Stomach smooth muscle (tissue), 2 donors: Measurements from ENCODE around the gene CHST3.
"Not testable (repeated sequence)": the region's sequence is repeated elsewhere in the genome, so short reads cannot be mapped to it uniquely, and the experiment has no call there.

Experiments
- H3K27ac ChIP-seq: one replicate; pipeline ENCODE4 v1.7.0; 2013; ENCODE audit warnings: mild to moderate bottlenecking, low read length, inconsistent platforms
- H3K27me3 ChIP-seq, 2 donors: one replicate each; pipeline ENCODE4 v1.7.0; 2013; ENCODE audit warnings: low read length in 2 of 2; ENCODE audit not compliant: insufficient read depth in 2 of 2, control insufficient read depth in 1 of 2
- H3K36me3 ChIP-seq, 2 donors: one replicate each; pipeline ENCODE4 v1.7.0; 2013; ENCODE audit warnings: low read length in 2 of 2; ENCODE audit not compliant: control insufficient read depth in 2 of 2, insufficient read depth in 2 of 2
- H3K4me1 ChIP-seq: one replicate; pipeline ENCODE4 v1.7.0; 2013; ENCODE audit warnings: low read length; ENCODE audit not compliant: control insufficient read depth, insufficient read depth
- H3K4me3 ChIP-seq, 2 donors: one replicate each; pipeline ENCODE4 v1.7.0; 2013; ENCODE audit warnings: low read length in 2 of 2
- H3K9ac ChIP-seq, 2 donors: one replicate each; pipeline ENCODE4 v1.7.0; 2013; ENCODE audit warnings: low read length in 2 of 2, mild to moderate bottlenecking in 1 of 2
- H3K9me3 ChIP-seq, 2 donors: one replicate each; pipeline ENCODE4 v1.7.0; 2013; ENCODE audit warnings: low read length in 2 of 2; ENCODE audit not compliant: control insufficient read depth in 2 of 2
- donor health status: healthy.
- donor health status: Pancreatic carcinoma.

Gene CHST3

GRCh38 chr10:71982269-71983178 lies 18.3 kb downstream of the CHST3 start:
- Histone ChIP-seq H3K27me3 (no peaks in the 10 kb centered on the region), H3K36me3 (no peaks in the 10 kb centered on the region), H3K4me1 (peaks cover 90% of the 10 kb centered on the region), H3K4me3 (peak overlapping the region in 1 of 2 donors; percentile 15), H3K9ac (peak overlapping the region; percentile 29 to 55), H3K27ac (peak overlapping the region; percentile 90), H3K9me3 (no peaks in the 10 kb centered on the region)

GRCh38 chr10:71984126-71984808 lies 20.1 kb downstream of the CHST3 start:
- no peak overlapping the region for H3K9ac ChIP-seq
- no peaks in the 10 kb centered on the region for H3K9me3 ChIP-seq
- no peaks in the 10 kb centered on the region for H3K36me3 ChIP-seq
- H3K4me3 ChIP-seq: peak overlapping the region in 1 of 2 donors; percentile 15
- peak overlapping the region; percentile 90 for H3K27ac ChIP-seq
- H3K4me1 ChIP-seq: peaks cover 77% of the 10 kb centered on the region
- no peaks in the 10 kb centered on the region for H3K27me3 ChIP-seq

- Histone ChIP-seq H3K9ac (peak overlapping the region in 1 of 2 donors; percentile 34), H3K36me3 (no peaks in the 10 kb centered on the region), H3K27ac (peak overlapping the region; percentile 90), H3K4me3 (peak overlapping the region; percentile 12 to 40), H3K9me3 (no peaks in the 10 kb centered on the region), H3K4me1 (peaks cover 74% of the 10 kb centered on the region), H3K27me3 (no peaks in the 10 kb centered on the region)
Observed at GRCh38 chr10:71984809-71985388, 20.7 kb downstream of the CHST3 start.

DNA sequence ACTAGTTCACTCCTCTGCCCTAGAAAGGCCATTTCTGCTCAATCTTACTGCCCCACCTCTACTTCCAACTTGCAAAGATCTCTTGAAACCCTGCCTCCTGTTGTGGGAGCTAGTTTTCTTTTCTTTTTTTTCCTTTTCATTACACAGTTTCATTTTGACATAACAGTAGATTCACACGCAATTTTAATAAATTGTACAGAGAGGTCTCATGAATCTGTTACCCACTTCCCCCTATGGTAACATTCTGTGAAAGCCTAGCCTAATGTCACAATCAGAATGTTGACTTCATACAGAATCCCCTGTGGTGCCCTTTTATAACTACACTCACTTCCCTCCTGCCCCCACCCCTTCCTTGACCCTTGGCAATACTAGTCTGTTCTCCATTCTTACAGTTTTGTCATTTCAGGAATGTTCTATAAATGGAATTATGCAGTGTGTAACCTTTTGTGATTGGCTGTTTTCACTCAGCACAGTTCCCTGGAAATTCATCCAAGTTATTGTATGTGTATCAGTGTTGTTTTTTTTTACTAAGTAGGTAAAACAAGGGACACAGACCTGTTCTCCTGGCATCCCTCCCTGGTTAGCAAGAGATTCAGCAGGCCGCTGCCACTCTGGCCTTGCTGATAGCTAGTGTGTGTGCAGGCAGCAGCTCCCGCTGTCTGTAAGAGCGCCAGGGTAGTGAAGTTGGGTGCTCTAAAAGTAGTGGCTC lies 21.5 kb downstream of the CHST3 start:
- H3K9ac ChIP-seq: peak overlapping the region; percentile 51 to 54
- H3K4me3 ChIP-seq: peak overlapping the region; percentile 12 to 47
- H3K4me1 ChIP-seq: peaks cover 66% of the 10 kb centered on the region

DNA sequence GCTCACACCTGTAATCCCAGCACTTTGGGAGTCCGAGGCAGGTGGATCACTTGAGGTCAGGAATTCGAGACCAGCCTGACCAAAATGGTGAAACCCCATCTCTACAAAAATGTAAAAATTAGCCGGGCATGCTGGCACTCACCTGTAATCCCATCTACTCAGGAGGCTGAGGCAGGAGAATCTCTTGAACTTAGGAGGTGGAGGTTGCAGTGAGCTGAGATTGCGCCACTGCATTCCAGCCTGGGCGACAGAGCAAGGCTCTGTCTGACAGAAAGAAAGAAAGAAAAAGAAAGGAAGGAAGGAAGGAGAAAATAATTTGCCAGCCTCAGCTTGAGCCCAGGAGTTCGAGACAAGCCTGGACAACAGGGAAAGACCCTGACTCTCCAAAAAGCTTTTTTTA lies 24.7 kb downstream of the CHST3 start:
- not testable (repeated sequence) for H3K4me3 ChIP-seq, H3K9ac ChIP-seq, H3K9me3 ChIP-seq, H3K27ac ChIP-seq, H3K27me3 ChIP-seq, H3K36me3 ChIP-seq
- H3K4me1 ChIP-seq: peaks cover 42% of the 10 kb centered on the region

More for the DNA sequence above, 21.5 kb downstream of the CHST3 start:
- Histone ChIP-seq H3K9me3 (no peaks in the 10 kb centered on the region), H3K36me3 (no peaks in the 10 kb centered on the region), H3K27me3 (no peaks in the 10 kb centered on the region), H3K27ac (peak overlapping the region; percentile 90)

DNA sequence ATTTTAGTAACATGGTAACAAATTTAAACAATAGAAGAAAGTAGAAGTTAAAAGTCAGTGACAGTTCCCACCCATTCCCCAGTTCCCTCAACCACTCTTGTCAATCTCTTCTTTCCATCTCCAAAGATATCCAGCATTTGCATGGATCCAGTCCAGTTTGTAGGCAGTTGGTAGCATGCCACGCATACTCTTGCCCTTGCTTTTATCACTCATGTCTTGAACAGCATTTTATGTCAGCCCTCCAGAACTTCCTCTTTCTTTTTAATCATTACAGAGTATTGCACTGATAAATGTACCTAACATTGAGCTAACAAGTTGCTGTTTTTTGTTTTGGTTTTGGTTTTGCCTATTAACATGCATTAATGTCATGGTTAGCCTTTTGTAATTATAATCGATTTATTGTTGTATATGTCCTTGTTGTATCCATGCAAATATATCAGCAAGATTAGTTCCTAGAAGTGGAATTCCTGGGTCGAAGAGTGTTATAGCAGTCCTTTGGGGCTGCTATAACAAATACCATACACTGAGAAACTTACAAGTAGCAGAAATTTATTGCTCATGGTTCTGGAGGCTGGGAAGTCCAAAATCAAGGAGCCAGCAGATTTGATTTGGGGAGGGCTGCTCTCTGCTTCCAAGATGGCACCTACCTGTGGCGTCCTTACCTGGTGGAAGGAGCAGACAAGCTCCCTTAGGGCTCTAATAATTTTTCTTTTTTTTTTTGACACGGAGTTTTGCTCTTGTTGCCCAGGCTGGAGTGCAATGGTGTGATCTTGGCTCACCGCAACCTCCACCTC lies 25.7 kb downstream of the CHST3 start:
- Histone ChIP-seq H3K36me3 (no peaks in the 10 kb centered on the region), H3K4me1 (peaks cover 33% of the 10 kb centered on the region), H3K27ac (no peak overlapping the region), H3K27me3 (no peaks in the 10 kb centered on the region), H3K9ac (no peak overlapping the region), H3K9me3 (no peaks in the 10 kb centered on the region), H3K4me3 (no peak overlapping the region)

DNA sequence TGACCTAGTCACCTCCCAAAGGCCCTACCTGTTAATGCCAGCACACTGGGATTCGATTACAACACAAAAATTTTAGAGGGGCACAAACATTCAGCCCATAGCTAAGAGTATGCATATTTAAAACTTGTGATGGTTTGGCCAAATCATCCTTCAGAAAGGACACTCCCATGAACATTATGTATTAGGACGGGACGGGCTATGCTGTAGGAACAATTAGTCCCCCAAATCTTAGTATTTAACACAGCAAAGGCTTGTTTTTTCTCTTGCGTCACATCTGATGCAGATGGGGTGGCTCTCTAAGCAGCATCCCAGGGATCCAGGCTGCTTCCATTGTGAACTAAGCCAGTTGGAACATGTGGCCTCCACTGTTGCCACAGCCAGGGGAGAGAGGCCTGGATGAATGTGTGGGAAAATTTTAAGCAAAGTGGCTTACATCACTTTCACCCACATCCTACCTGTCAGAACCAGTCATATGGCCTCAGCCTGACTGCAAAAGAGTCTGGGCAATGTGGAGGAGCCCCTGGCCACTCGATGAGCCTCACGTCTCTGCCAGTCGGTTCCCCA lies 26.6 kb downstream of the CHST3 start:
- Histone ChIP-seq H3K9me3 (no peaks in the 10 kb centered on the region), H3K4me3 (no peak overlapping the region), H3K4me1 (peaks cover 29% of the 10 kb centered on the region), H3K9ac (no peak overlapping the region), H3K27me3 (no peaks in the 10 kb centered on the region), H3K27ac (no peak overlapping the region), H3K36me3 (no peaks in the 10 kb centered on the region)

DNA sequence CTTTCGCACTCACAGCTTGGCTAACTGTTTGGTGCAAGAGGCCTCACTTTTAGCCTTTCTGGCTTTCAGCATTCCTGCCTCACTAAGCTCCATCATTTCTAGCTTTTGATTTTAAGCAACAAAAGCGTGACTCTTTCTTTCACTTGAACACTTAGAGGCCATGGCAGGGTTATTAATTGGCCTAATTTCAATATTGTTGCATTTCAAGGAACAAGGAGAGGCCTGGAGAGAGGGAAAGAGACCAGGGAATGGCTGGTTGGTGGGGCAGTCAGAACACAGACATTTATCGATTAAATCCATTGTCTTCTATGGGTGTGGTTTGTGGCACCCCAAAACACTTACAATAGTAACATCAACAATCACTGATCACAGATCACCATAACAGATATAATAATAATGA lies 31.3 kb downstream of the CHST3 start:
- Histone ChIP-seq H3K36me3 (no peaks in the 10 kb centered on the region), H3K27me3 (no peaks in the 10 kb centered on the region), H3K9ac (no peak overlapping the region), H3K4me3 (no peak overlapping the region), H3K4me1 (peaks cover 46% of the 10 kb centered on the region), H3K9me3 (no peaks in the 10 kb centered on the region), H3K27ac (no peak overlapping the region)

- no peak overlapping the region for H3K27ac ChIP-seq
- H3K4me1 ChIP-seq: peaks cover 52% of the 10 kb centered on the region
- no peaks in the 10 kb centered on the region for H3K36me3 ChIP-seq
- H3K9ac ChIP-seq: no peak overlapping the region
- no peaks in the 10 kb centered on the region for H3K9me3 ChIP-seq
- H3K27me3 ChIP-seq: no peaks in the 10 kb centered on the region
- no peak overlapping the region for H3K4me3 ChIP-seq
Observed at GRCh38 chr10:71995887-71996575, 31.8 kb downstream of the CHST3 start.
